SJSA1 (cell line): Measurements from ENCODE around the gene SF3B3. TPM values are rescaled to one million over a fixed set of nuclear protein-coding genes. Genes with fewer than 3 reads are reported as not detected.
"Not testable (repeated sequence)": the region's sequence is repeated elsewhere in the genome, so short reads cannot be mapped to it uniquely, and the experiment has no call there.

ENCODE experiments used
- DNase-seq, 2 experiments: peaks; one replicate each; pipeline ENCODE4 v3.0.0-alpha.2; 2015 to 2020; ENCODE audit warnings: low spot score in 2 of 2, low read depth in 1 of 2
- H3K27ac ChIP-seq: fragments of 250-450 bp; sonication (Bioruptor Pico); 2 replicates; pipeline ENCODE4 v1.5.1; 2020; ENCODE audit warnings: mild to moderate bottlenecking, moderate library complexity
- H3K27me3 ChIP-seq: fragments of 250-450 bp; sonication (Bioruptor Pico); replicated peaks from 2 replicates; pipeline ENCODE4 v1.5.1; 2020; ENCODE audit warnings: mild to moderate bottlenecking, moderate library complexity
- H3K36me3 ChIP-seq: fragments of 250-450 bp; sonication (Bioruptor Pico); 2 replicates; pipeline ENCODE4 v1.5.1; 2020; ENCODE audit warnings: mild to moderate bottlenecking
- H3K4me1 ChIP-seq: fragments of 250-450 bp; sonication (Bioruptor Pico); replicated peaks from 2 replicates; pipeline ENCODE4 v1.6.1; 2021; ENCODE audit warnings: mild to moderate bottlenecking
- H3K4me3 ChIP-seq: fragments of 250-450 bp; sonication (Bioruptor Pico); 2 replicates; pipeline ENCODE4 v1.5.1; 2020; ENCODE audit warnings: mild to moderate bottlenecking
- H3K9me3 ChIP-seq: fragments of 250-450 bp; sonication (Bioruptor Pico); replicated peaks from 2 replicates; pipeline ENCODE4 v1.5.1; 2020; ENCODE audit warnings: mild to moderate bottlenecking
- total RNA-seq: library from RNA; depleted of rRNA; stranded (reverse); fragments of >200 nt; shearing (Covaris generic); gene quantifications from 2 replicates; pipeline ENCODE4 v1.2.3, GENCODE V29; 2014

SF3B3 gene
- total RNA-seq, 1 experiment from 2014 or later = 170 TPM

DNA sequence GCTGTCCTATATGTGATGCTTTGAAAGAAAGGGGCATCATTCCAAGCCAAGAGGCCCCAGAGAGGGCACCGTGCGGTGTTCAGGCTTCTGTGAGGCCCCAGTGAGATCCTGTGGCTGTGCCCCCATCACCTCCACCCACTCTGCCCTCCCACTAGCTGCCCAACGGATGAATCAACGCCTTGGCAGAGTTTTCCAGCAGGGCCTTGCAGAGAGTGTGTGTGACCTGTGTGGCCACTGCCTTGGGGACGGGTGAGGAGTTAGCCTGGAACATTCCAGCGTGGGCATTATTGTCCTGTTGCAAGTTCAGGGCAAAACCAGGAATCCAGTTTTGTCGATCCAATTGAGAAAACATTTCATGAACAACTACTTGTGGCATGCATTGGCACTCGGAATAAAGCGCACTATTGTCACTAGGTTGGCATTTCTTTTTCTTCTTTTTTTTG lies 53.7 kb downstream of the SF3B3 start:
- H3K36me3 ChIP-seq = peaks cover 33% of the 10 kb centered on the region
- no peaks in the 10 kb centered on the region for H3K9me3 ChIP-seq
- H3K27ac ChIP-seq = no peak overlapping the region
- peak; percentile 44 to 62 for DNase-seq
- no peaks in the 10 kb centered on the region for H3K27me3 ChIP-seq
- no peak overlapping the region for H3K4me3 ChIP-seq
- peaks cover 43% of the 10 kb centered on the region for H3K4me1 ChIP-seq

GRCh38 chr16:70578035-70578434 lies 54.4 kb downstream of the SF3B3 start:
- Histone ChIP-seq H3K27me3 (no peaks in the 10 kb centered on the region), H3K36me3 (peaks cover 26% of the 10 kb centered on the region), H3K4me1 (peaks cover 35% of the 10 kb centered on the region), H3K4me3 (no peak overlapping the region), H3K9me3 (no peaks in the 10 kb centered on the region), H3K27ac (no peak overlapping the region)
- no peak for DNase-seq

GRCh38 chr16:70579248-70579647 lies 55.6 kb downstream of the SF3B3 start:
- H3K9me3 ChIP-seq = no peaks in the 10 kb centered on the region
- no peak overlapping the region for H3K27ac ChIP-seq
- no peaks in the 10 kb centered on the region for H3K27me3 ChIP-seq
- DNase-seq = no peak
- peaks cover 15% of the 10 kb centered on the region for H3K36me3 ChIP-seq
- peaks cover 23% of the 10 kb centered on the region for H3K4me1 ChIP-seq
- no peak overlapping the region for H3K4me3 ChIP-seq

GRCh38 chr16:70579648-70580630 lies 56.3 kb downstream of the SF3B3 start:
- Histone ChIP-seq H3K27me3 (no peaks in the 10 kb centered on the region), H3K36me3 (peaks cover 8% of the 10 kb centered on the region), H3K9me3 (no peaks in the 10 kb centered on the region), H3K4me1 (peaks cover 20% of the 10 kb centered on the region), H3K27ac (no peak overlapping the region), H3K4me3 (no peak overlapping the region)
- no peak for DNase-seq

- DNase-seq = no peak
- no peaks in the 10 kb centered on the region for H3K27me3 ChIP-seq
- no peaks in the 10 kb centered on the region for H3K9me3 ChIP-seq
- H3K27ac ChIP-seq = no peak overlapping the region
- peaks cover 5% of the 10 kb centered on the region for H3K4me1 ChIP-seq
- no peak overlapping the region for H3K4me3 ChIP-seq
- no peaks in the 10 kb centered on the region for H3K36me3 ChIP-seq
Observed at GRCh38 chr16:70582280-70582978, 58.8 kb downstream of the SF3B3 start.

DNA sequence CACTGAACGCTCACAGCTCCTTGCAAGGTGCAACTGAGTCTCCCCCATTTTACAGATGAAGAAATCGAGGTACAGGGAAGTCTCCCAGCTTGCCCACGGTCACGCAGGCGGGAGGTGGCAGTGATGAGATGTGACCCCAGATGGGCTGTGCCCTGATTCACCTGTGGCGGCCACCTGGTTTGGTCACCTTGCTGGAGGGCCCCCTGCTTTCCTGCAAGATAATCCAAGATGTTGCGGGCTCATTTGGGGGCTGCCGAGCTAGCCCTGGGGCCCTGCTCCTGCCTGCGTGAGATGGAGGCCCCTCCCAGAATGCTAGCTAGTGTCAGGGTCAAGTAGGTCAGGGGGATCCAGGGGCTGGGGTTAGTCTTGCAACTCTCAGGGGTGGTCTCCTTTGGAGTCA lies 63.1 kb downstream of the SF3B3 start:
- no peaks in the 10 kb centered on the region for H3K9me3 ChIP-seq
- H3K4me1 ChIP-seq = peaks cover 18% of the 10 kb centered on the region
- no peaks in the 10 kb centered on the region for H3K36me3 ChIP-seq
- DNase-seq = no peak
- no peaks in the 10 kb centered on the region for H3K27me3 ChIP-seq
- H3K4me3 ChIP-seq = no peak overlapping the region
- no peak overlapping the region for H3K27ac ChIP-seq

- H3K27me3 ChIP-seq = no peaks in the 10 kb centered on the region
- DNase-seq = peak in 1 of 2 experiments; percentile 33
- no peak overlapping the region for H3K27ac ChIP-seq
- no peaks in the 10 kb centered on the region for H3K36me3 ChIP-seq
- no peak overlapping the region for H3K4me3 ChIP-seq
- peaks cover 18% of the 10 kb centered on the region for H3K4me1 ChIP-seq
- no peaks in the 10 kb centered on the region for H3K9me3 ChIP-seq
Observed at GRCh38 chr16:70588565-70588964, 64.9 kb downstream of the SF3B3 start.

DNA sequence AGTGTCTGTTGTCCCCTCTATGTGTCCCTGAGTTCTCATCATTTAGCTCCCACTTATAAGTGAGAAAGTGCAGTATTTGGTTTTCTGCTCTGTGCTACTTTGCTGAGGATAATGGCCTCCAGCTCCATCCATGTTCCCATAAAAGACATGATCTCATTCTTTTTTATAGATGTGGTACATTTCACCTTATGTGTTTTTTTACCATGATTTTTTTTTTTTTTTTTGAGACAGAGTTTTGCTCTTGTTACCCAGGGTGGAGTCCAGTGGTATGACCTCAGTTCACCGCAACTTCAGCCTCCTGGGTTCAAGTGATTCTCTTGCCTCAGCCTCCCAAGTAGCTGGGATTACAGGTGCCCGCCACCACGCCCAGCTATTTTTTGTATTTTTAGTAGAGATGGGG lies 65.8 kb downstream of the SF3B3 start:
- not testable (repeated sequence) for DNase-seq, H3K27ac ChIP-seq, H3K9me3 ChIP-seq, H3K4me3 ChIP-seq, H3K36me3 ChIP-seq, H3K27me3 ChIP-seq
- H3K4me1 ChIP-seq = peaks cover 18% of the 10 kb centered on the region

- Histone ChIP-seq H3K27ac (no peak overlapping the region), H3K36me3 (no peaks in the 10 kb centered on the region), H3K27me3 (no peaks in the 10 kb centered on the region), H3K4me1 (peaks cover 18% of the 10 kb centered on the region), H3K4me3 (no peak overlapping the region), H3K9me3 (no peaks in the 10 kb centered on the region)
- DNase-seq = peak; percentile 41 to 52
Observed at GRCh38 chr16:70589998-70590471, 66.4 kb downstream of the SF3B3 start.

DNA sequence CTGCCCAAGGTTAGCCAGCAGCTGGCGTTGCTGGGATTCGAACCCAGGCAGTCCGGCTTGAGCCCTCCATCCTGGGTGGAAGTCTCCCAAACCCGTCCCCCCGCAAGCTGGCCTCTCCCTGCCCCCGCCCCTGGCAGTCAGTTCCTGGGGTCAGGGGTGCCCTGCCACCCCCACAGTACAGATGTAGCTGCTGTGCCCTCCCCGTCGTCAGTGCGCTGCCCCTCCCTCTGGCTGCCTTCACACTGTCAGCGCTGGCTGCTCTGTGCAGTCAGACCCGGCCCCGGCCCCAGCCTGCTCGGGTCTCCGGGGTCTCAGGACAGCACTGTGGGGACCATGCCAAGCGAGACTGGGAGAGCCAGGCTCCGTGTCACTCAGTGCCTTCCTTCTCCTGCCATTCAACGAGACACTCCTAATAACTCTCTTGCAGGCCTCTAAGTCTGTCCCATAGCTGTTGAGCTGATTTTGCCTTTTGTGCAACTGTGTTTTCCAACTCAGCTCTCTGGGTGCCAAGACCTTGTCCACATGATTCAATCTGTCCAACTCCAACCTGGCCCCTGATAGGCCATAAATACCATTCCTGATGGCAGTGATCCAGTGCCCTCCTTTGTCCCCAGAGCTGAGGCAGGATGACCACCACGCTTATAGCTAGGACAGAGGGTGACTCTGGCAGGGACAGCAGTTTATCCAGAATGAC lies 67.3 kb downstream of the SF3B3 start:
- Histone ChIP-seq H3K4me1 (peaks cover 18% of the 10 kb centered on the region), H3K4me3 (no peak overlapping the region), H3K36me3 (no peaks in the 10 kb centered on the region), H3K27me3 (no peaks in the 10 kb centered on the region), H3K27ac (no peak overlapping the region), H3K9me3 (no peaks in the 10 kb centered on the region)
- no peak for DNase-seq

DNA sequence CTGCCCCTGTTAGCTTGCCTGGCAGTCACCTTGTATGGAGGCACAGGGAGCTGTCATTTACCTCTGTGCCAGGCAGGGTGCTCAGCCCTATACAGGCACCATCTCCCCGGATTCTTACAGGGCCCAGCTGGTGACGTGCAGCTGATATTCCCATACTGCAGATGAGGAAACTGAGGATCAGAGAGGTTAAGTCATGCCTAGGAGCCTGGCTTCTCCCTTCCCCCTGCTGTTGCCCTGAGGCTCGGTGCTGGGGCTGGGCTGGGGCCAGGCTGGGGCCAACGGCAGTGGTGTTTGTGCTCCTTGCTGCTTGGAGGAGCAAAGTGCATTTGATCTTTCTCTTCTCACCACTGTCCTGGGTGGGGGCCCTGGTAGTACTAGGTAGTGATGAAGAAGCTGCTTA lies 68.0 kb downstream of the SF3B3 start:
- no peaks in the 10 kb centered on the region for H3K36me3 ChIP-seq
- no peak for DNase-seq

GRCh38 chr16:70592106-70592571 lies 68.5 kb downstream of the SF3B3 start:
- no peaks in the 10 kb centered on the region for H3K36me3 ChIP-seq
- no peak for DNase-seq
- H3K4me1 ChIP-seq = peaks cover 18% of the 10 kb centered on the region
- H3K27ac ChIP-seq = no peak overlapping the region
- H3K4me3 ChIP-seq = no peak overlapping the region
- no peaks in the 10 kb centered on the region for H3K27me3 ChIP-seq
- no peaks in the 10 kb centered on the region for H3K9me3 ChIP-seq

More for the DNA sequence above, 68.0 kb downstream of the SF3B3 start:
- no peaks in the 10 kb centered on the region for H3K9me3 ChIP-seq
- no peak overlapping the region for H3K4me3 ChIP-seq
- no peaks in the 10 kb centered on the region for H3K27me3 ChIP-seq
- H3K4me1 ChIP-seq = peaks cover 18% of the 10 kb centered on the region
- H3K27ac ChIP-seq = no peak overlapping the region

GRCh38 chr16:70593544-70593943 lies 69.9 kb downstream of the SF3B3 start:
- Histone ChIP-seq H3K4me1 (peaks cover 13% of the 10 kb centered on the region), H3K27me3 (no peaks in the 10 kb centered on the region), H3K36me3 (no peaks in the 10 kb centered on the region), H3K9me3 (no peaks in the 10 kb centered on the region), H3K27ac (no peak overlapping the region), H3K4me3 (no peak overlapping the region)
- no peak for DNase-seq
